Vagina (tissue), 2 donors: ENCODE data around the gene CBR1.

Experiments used
- CTCF ChIP-seq, 3 experiments: fragments of 450-650 bp in 2 of 3; fragments of 200-600 bp in 1 of 3; sonication (generic) in 1 of 3; IDR thresholded peaks; one replicate each; pipeline ENCODE4 v1.5.1; 2017 to 2019; ENCODE audit warnings: antibody characterized with exemption in 3 of 3, mild to moderate bottlenecking in 2 of 3, moderate library complexity in 2 of 3
- POLR2A ChIP-seq, 2 donors: fragments of 450-650 bp; IDR thresholded peaks; one replicate each; pipeline ENCODE4 v1.6.1; 2017; ENCODE audit warnings: antibody characterized with exemption in 2 of 2, mild to moderate bottlenecking in 2 of 2, moderate library complexity in 2 of 2

DNA sequence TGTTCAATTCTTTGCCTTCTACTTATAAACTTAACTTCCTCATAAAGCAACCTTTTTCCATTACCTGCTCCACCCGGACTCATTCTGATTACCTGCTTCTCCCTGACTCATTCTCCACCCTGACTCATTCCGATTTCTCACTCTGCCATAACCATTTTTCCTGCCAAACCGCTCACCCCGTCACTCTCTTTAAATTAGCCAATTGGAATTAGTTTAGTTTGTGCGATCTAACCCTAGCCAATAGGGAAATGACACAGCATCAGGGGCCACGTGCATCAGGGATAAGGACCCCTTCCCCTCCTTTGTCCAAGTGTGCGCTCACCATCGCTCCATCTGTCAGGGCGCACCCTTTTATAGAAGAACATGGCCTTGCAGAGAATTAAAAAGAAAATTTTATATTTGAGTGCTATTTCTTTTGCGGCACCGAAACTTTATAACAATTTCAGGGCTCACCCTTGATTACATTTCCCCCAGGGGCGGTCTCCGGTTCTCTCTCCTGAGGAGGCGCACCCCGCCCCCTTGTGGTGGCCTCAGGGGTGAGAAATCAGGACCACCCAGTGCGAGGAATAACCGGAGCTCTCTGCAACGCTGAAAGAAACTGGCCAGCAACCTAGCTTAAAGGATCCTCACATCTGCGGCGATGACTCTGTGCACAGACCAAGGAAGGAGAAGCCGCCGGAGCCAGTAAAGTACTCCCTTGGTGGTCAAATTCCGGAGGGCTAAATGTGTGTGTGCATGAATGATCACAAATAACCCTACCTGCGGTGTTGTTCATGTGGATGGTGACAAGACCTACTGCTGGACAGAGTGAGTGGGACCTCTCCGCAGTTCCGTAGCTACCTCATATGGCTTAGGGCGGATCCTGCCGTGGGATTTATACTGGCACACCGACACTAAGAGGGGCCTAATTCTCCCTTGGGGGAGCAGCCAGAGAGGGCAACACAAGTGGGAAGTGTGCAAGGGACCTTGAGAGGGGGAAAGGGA is 34.8 kb downstream of the CBR1 start:
- TF ChIP-seq CTCF (IDR thresholded peaks at IDR 0.05) = peak in 2 of 3 experiments; percentile 24 to 41
- TF ChIP-seq POLR2A (IDR thresholded peaks at IDR 0.05) = no peak
